IPS-18a (cell line): ENCODE results near the gene METTL26.
A peak's percentile ranks its signal among the peaks of the same experiment; 100 is the strongest.

Experiments used
- H3K27ac ChIP-seq: one replicate; pipeline ENCODE4 v1.5.1; 2013; ENCODE audit warnings: low read length
- H3K27me3 ChIP-seq: one replicate; pipeline ENCODE4 v1.6.1; 2013; ENCODE audit warnings: mild to moderate bottlenecking, low read length; ENCODE audit not compliant: control insufficient read depth, insufficient read depth
- H3K36me3 ChIP-seq: one replicate; pipeline ENCODE4 v1.6.1; 2013; ENCODE audit warnings: low read depth, low read length; ENCODE audit not compliant: control insufficient read depth
- H3K4me1 ChIP-seq: one replicate; pipeline ENCODE4 v1.6.1; 2013; ENCODE audit warnings: low read depth, low read length; ENCODE audit not compliant: control insufficient read depth
- H3K4me3 ChIP-seq: one replicate; pipeline ENCODE4 v1.5.1; 2013; ENCODE audit warnings: low read length
- H3K9ac ChIP-seq: one replicate; pipeline ENCODE4 v1.6.1; 2013; ENCODE audit warnings: mild to moderate bottlenecking, low read length, moderate library complexity
- H3K9me3 ChIP-seq: one replicate; pipeline ENCODE4 v1.6.1; 2013; ENCODE audit warnings: low read depth, low read length; ENCODE audit not compliant: control insufficient read depth

The METTL26 gene

DNA sequence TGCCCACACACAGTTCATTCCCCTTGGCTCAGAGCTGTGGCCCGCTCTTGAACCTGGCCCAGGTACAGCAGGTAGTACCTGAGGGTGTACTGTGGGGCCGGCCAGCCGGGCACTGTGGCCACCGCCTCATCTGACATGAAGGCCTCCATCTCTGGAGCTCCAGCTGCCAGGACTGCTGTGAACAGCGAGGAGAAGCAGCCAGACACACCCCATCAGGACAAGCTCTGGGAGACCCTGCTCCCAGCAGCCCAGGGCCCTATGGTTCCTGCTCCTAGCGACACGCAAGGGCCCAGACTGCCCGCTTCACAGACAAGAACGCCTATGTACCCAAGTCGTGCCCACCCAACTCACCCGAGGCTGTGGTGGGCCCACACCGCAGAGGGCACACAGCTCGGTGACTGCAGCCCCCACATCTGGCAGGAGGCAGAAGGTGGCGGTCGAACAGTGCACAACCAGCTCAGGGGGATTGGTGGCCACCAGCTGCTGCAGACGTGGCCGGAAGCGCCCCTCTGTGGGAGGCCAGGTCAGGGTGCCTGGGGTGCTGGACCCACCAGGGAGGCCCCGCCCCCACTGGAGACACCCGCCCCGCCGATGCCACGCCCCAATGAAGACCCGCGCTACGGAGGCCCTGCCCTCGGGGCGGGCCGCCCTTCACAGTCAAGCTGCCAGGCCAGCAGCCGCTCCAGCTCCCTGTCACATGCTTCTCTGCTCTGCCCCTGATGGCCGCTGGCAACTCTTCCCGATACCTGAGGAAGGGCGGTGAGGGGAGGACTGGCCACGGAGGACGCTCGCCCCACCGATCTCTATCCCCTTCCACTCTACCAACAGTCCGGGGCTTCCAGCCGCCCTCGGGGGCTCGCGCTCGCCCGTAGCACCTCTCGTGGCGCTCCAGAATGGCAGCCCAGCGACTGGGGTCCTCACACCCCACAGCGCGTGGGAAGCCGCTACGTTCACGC is 43.0 kb upstream of the METTL26 start:
- Histone ChIP-seq H3K27ac (no peak overlapping the region), H3K4me1 (peaks cover 9% of the 10 kb centered on the region), H3K9ac (no peak overlapping the region), H3K9me3 (no peaks in the 10 kb centered on the region), H3K27me3 (no peaks in the 10 kb centered on the region), H3K36me3 (peaks cover 15% of the 10 kb centered on the region), H3K4me3 (peak overlapping the region; percentile 48)

- no peak overlapping the region for H3K9ac ChIP-seq
- no peak overlapping the region for H3K4me3 ChIP-seq
- H3K9me3 ChIP-seq: no peaks in the 10 kb centered on the region
- H3K36me3 ChIP-seq: peaks cover 21% of the 10 kb centered on the region
- peaks cover 9% of the 10 kb centered on the region for H3K4me1 ChIP-seq
- no peak overlapping the region for H3K27ac ChIP-seq
- H3K27me3 ChIP-seq: no peaks in the 10 kb centered on the region
Measured at GRCh38 chr16:678209-678857, 42.2 kb upstream of the METTL26 start.

DNA sequence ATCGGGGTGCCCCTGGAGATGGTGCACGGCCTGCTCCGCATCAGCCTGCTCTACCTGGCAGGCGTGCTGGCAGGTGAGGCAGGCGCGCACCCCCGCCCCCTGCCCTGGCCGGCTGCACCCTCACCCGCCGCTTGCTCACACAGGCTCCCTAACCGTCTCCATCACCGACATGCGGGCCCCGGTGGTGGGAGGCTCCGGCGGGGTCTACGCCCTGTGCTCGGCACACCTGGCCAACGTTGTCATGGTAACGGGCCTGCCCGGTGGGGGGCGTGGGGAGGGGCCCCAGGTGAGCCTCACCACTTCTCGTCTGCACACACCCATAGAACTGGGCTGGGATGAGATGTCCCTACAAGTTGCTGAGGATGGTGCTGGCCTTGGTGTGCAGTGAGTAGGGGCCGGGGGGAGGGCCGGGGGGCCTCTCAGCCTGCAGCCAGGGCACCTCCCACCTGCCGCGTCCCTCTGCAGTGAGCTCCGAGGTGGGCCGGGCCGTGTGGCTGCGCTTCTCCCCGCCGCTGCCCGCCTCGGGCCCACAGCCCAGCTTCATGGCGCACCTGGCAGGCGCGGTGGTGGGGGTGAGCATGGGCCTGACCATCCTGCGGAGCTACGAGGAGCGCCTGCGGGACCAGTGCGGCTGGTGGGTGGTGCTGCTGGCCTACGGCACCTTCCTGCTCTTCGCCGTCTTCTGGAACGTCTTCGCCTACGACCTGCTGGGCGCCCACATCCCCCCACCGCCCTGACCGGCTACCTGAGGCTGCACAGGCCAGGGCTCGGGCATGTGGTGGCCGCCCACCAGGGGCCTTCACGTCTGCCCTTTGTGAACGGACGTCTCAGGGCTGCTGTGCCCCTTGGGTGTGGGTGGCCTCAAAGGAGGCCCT is 41.4 kb upstream of the METTL26 start:
- Histone ChIP-seq H3K27ac (no peak overlapping the region), H3K4me1 (peaks cover 9% of the 10 kb centered on the region), H3K9ac (no peak overlapping the region), H3K27me3 (no peaks in the 10 kb centered on the region), H3K4me3 (no peak overlapping the region), H3K36me3 (peaks cover 27% of the 10 kb centered on the region), H3K9me3 (no peaks in the 10 kb centered on the region)

DNA sequence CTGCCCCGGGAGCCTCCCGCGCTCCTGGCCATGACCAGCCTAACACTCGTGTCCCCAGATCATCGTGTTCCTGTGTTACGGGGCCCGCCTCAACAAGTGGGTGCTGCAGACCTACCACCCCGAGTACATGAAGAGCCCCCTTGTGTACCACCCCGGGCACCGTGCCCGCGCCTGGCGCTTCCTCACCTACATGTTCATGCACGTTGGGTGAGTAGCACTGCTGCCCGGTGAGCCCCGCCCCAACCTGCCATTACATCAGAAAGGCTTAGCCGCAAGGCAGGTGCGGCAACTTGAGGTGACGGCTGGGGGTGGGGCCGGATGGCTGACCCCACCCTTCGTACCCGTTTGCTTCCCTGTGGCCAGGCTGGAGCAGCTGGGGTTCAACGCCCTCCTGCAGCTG is 40.8 kb upstream of the METTL26 start:
- no peak overlapping the region for H3K27ac ChIP-seq
- H3K4me1 ChIP-seq: peaks cover 9% of the 10 kb centered on the region
- no peaks in the 10 kb centered on the region for H3K9me3 ChIP-seq
- no peaks in the 10 kb centered on the region for H3K27me3 ChIP-seq
- H3K4me3 ChIP-seq: no peak overlapping the region
- no peak overlapping the region for H3K9ac ChIP-seq
- peaks cover 27% of the 10 kb centered on the region for H3K36me3 ChIP-seq

- peaks cover 9% of the 10 kb centered on the region for H3K4me1 ChIP-seq
- no peak overlapping the region for H3K9ac ChIP-seq
- no peaks in the 10 kb centered on the region for H3K27me3 ChIP-seq
- H3K4me3 ChIP-seq: no peak overlapping the region
- H3K9me3 ChIP-seq: no peaks in the 10 kb centered on the region
- H3K27ac ChIP-seq: no peak overlapping the region
- peaks cover 26% of the 10 kb centered on the region for H3K36me3 ChIP-seq
Measured at GRCh38 chr16:676565-676902, 40.4 kb upstream of the METTL26 start.

DNA sequence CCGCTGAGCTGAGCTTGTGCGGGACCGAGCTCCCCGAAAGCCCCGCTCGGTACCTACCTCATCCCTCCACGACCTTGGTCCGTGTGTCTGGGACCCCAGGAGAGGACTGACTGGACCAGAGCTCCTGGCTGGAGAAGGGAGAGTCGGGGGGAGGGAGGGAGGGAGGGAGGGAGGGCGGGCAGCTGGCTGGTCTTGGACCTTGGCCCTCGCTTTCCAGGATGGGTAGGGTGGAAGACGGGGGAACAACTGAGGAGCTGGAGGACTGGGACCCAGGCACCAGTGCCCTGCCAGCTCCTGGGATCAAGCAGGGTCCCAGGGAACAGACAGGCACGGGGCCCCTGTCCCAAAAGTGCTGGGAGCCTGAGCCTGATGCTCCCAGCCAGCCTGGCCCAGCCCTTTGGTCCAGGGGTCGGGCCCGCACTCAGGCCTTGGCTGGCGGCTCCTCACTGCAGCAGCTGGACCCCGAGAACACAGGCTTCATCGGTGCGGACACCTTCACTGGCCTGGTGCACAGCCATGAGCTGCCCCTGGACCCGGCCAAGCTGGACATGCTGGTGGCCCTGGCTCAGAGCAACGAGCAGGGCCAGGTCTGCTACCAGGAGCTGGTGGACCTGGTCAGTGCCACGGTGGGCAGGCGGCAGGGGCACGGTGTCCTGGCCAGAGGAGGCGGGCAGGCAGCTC is 39.9 kb upstream of the METTL26 start:
- no peaks in the 10 kb centered on the region for H3K27me3 ChIP-seq
- no peak overlapping the region for H3K27ac ChIP-seq
- no peak overlapping the region for H3K4me3 ChIP-seq
- peaks cover 29% of the 10 kb centered on the region for H3K36me3 ChIP-seq
- peaks cover 4% of the 10 kb centered on the region for H3K4me1 ChIP-seq
- no peak overlapping the region for H3K9ac ChIP-seq
- no peaks in the 10 kb centered on the region for H3K9me3 ChIP-seq

GRCh38 chr16:674968-675883 is 39.1 kb upstream of the METTL26 start, which contains the start of gene RHBDL1:
TSS of gene RHBDL1 (plus strand) at chr16:675671. CDS start at chr16:675791, 120 bp downstream.
- no peak within 1 kb of the TSS for H3K27ac ChIP-seq
- no peak within 1 kb of the TSS for H3K9ac ChIP-seq
- H3K4me3 ChIP-seq: peak within 1 kb of the TSS; percentile 32

DNA sequence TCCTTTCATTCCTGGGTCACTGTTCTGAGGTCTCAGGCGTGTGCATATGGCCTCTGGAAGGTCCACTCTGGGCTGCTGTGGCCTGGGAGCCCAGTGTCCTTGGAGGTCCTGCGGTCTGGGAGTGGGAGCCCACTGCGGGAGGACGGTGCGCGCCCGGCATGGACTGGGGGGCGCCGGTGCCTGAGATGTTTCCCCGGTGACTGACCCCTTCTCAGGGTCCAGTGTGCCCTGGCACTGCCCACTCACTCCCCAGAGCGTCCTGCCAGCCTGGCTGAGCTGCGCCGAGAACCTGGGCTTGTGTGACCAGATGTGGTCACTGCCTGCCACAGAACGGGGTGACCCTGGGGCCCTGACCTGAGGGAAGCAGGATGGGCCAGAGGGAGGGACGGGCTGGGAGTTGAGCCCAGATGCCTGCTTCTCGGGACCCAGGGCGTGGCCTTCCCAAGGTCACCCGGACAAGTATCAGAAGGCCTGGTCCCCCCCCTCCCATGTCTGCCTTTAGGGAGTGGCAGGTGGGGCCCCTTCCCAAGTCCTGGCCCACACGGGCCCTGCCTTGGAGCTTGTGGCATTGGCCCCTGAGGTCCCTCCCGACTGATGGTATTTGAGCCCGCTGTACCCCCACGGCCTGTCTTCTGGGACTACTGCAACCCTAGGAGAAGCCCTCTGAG is 38.2 kb upstream of the METTL26 start:
- no peaks in the 10 kb centered on the region for H3K27me3 ChIP-seq
- H3K4me3 ChIP-seq: peak overlapping the region; percentile 32
- H3K27ac ChIP-seq: no peak overlapping the region
- H3K9me3 ChIP-seq: no peaks in the 10 kb centered on the region
- H3K4me1 ChIP-seq: peaks cover 3% of the 10 kb centered on the region
- H3K36me3 ChIP-seq: peaks cover 45% of the 10 kb centered on the region
- H3K9ac ChIP-seq: no peak overlapping the region

More at GRCh38 chr16:674968-675883, 39.1 kb upstream of the METTL26 start, which contains the start of gene RHBDL1:
- H3K27me3 ChIP-seq: no peaks in the 10 kb centered on the region
- peaks cover 3% of the 10 kb centered on the region for H3K4me1 ChIP-seq
- H3K36me3 ChIP-seq: peaks cover 36% of the 10 kb centered on the region
- no peaks in the 10 kb centered on the region for H3K9me3 ChIP-seq

GRCh38 chr16:673399-673991 is 37.4 kb upstream of the METTL26 start:
- Histone ChIP-seq H3K36me3 (peaks cover 45% of the 10 kb centered on the region), H3K27me3 (no peaks in the 10 kb centered on the region), H3K27ac (no peak overlapping the region), H3K9ac (no peak overlapping the region), H3K4me3 (no peak overlapping the region), H3K9me3 (no peaks in the 10 kb centered on the region), H3K4me1 (peaks cover 3% of the 10 kb centered on the region)
